ENCODE data around the gene PNP. TPM values are rescaled to one million over a fixed set of nuclear protein-coding genes. Genes with fewer than 3 reads are reported as not detected.

The PNP gene
- total and polyA plus RNA-seq, 2 of the 8 experiments (the other 6 are each of a cell fraction or from before 2014, with no cell fraction given): 108 to 130 TPM

- H4K91ac ChIP-seq (replicated peaks; ENCODE audit: insufficient read length, low read length): no peak overlapping the region
- no peak overlapping the region for H3K4ac ChIP-seq (replicated peaks; ENCODE audit: insufficient read length, low read depth, low read length)
- ChIA-PET POLR2A (ENCODE audit: partially characterized antibody) (no interaction called here), CTCF (ENCODE audit: partially characterized antibody) (interaction anchor here (1.1 kb wide), 1 partner anchor 22 kb away, joined by 4 read pairs; no protein-coding TSS in a partner anchor)
- FAIRE-seq: no peak
- H3K27ac ChIP-seq (ENCODE audit: low read depth, low read length): no peak overlapping the region
- H2BK5ac ChIP-seq (ENCODE audit: low read depth, low read length): no peak overlapping the region
- no peak overlapping the region for H4K8ac ChIP-seq (ENCODE audit: extremely low read depth, insufficient read depth, low read length)
- no peaks in the 10 kb centered on the region for H3K36me3 ChIP-seq (ENCODE audit: control insufficient read depth in 2 of 4, insufficient read depth in 4 of 4, low read length in 3 of 4)
- no peak overlapping the region for H3K4me3 ChIP-seq (ENCODE audit: extremely low read depth in 1 of 4, insufficient read depth in 2 of 4, low read depth in 3 of 4, low read length in 4 of 4)
- no peaks in the 10 kb centered on the region for H3K79me1 ChIP-seq (ENCODE audit: low read depth, low read length)
- no peak overlapping the region for H3K14ac ChIP-seq (ENCODE audit: insufficient read length)
- no peak overlapping the region for H2BK15ac ChIP-seq (ENCODE audit: low read length)
- no peaks in the 10 kb centered on the region for H3K27me3 ChIP-seq (replicated peaks in 1 of 4; ENCODE audit: control insufficient read depth in 3 of 4, extremely low read depth in 1 of 4, insufficient read depth in 3 of 4, low read length in 3 of 4)
- 92% methylated on average over 8 of the region's 8 CpGs; no CpG with 5 or more reads in 1 of the 2 experiments for WGBS, 2 experiments (ENCODE audit: extremely low coverage in 1 of 2, insufficient coverage in 1 of 2, insufficient read length in 1 of 2, insufficient replicate concordance in 2 of 2, low coverage in 1 of 2, low lambda C conversion rate in 2 of 2, missing lambda C conversion rate in 1 of 2)
- H3K9me3 ChIP-seq (ENCODE audit: insufficient read depth in 2 of 2, low read depth in 1 of 2, low read length in 1 of 2): peaks cover 0 to 3% of the 10 kb centered on the region in 2 experiments; a peak in 3 of 4 replicates
- no peak overlapping the region for H3K56ac ChIP-seq (replicated peaks; ENCODE audit: insufficient read length, low read depth, low read length)
- H2AK5ac ChIP-seq (ENCODE audit: low read depth, low read length): no peak overlapping the region
- H3K18ac ChIP-seq (ENCODE audit: extremely low read depth, low read length): no peak overlapping the region
- peak overlapping the region; percentile 78 for H2BK120ac ChIP-seq (replicated peaks; ENCODE audit: low read depth, low read length)
- TF ChIP-seq ZNF274 (IDR thresholded peaks at IDR 0.05; ENCODE audit: borderline replicate concordance, extremely low read depth, low read length) (no peak), SUZ12 (IDR thresholded peaks at IDR 0.05; ENCODE audit: low read length) (no peak), EGR1 (IDR thresholded peaks at IDR 0.05; ENCODE audit: borderline replicate concordance, low read depth, low read length) (no peak), CTBP2 (IDR thresholded peaks at IDR 0.05; ENCODE audit: borderline replicate concordance, insufficient read depth, insufficient read length, low read length) (no peak), TAF7 (optimal IDR thresholded peaks at IDR 0.05; ENCODE audit: borderline replicate concordance, low read depth, low read length) (no peak), FOSL1 (IDR thresholded peaks at IDR 0.05; ENCODE audit: insufficient read depth, low read depth, low read length) (no peak), CREB1 (IDR thresholded peaks at IDR 0.05) (no peak), POLR2AphosphoS5 (IDR thresholded peaks at IDR 0.05; ENCODE audit: low read depth, low read length) (no peak), SAP30 (IDR thresholded peaks at IDR 0.05; ENCODE audit: insufficient read depth, insufficient replicate concordance, low read length) (no peak)
- H3K4me2 ChIP-seq (ENCODE audit: insufficient read depth in 1 of 2, low read depth in 2 of 2, low read length in 2 of 2): no peak overlapping the region
- no peak overlapping the region for H2BK12ac ChIP-seq (ENCODE audit: low read depth, low read length)
- H2AFZ ChIP-seq (ENCODE audit: low read length): no peak overlapping the region
- no peak overlapping the region for H3K9ac ChIP-seq (replicated peaks in 1 of 4; ENCODE audit: extremely low read depth in 1 of 4, low read depth in 3 of 4, low read length in 3 of 4)
- no peaks in the 10 kb centered on the region for H3K23me2 ChIP-seq (ENCODE audit: low read depth, low read length)
- H4K5ac ChIP-seq (ENCODE audit: insufficient read length, low read depth, low read length): no peak overlapping the region
- no peak overlapping the region for H3K23ac ChIP-seq (ENCODE audit: insufficient read length)
- H3K79me2 ChIP-seq (ENCODE audit: control insufficient read depth in 1 of 2, insufficient read depth in 2 of 2, low read length in 2 of 2): no peaks in the 10 kb centered on the region
- peak overlapping the region; percentile 3; the same call in 1 of the 2 replicates for H2BK20ac ChIP-seq (ENCODE audit: low read length)
- no peaks in the 10 kb centered on the region for H4K20me1 ChIP-seq (replicated peaks in 1 of 2; ENCODE audit: control insufficient read depth in 1 of 2, insufficient read depth in 2 of 2, low read length in 2 of 2)
- peaks cover 0 to 2% (median 0%) of the 10 kb centered on the region in 4 experiments; a peak in 1 of 7 replicates for H3K4me1 ChIP-seq (replicated peaks in 1 of 4; ENCODE audit: control insufficient read depth in 3 of 4, insufficient read depth in 4 of 4, low read length in 3 of 4)
- no peak for DNase-seq (ENCODE audit: low read depth in 1 of 2, low spot score in 2 of 2)
Measured at GRCh38 chr14:20508367-20508766, 39.2 kb downstream of the PNP start.
